Measurements from ENCODE around the gene RPS2. TPM values are rescaled to one million over a fixed set of nuclear protein-coding genes. Genes with fewer than 3 reads are reported as not detected.
A peak's percentile ranks its signal among the peaks of the same experiment; 100 is the strongest.

RPS2 gene
- total and polyA plus RNA-seq, 2 experiments from 2014 or later, result 1,060 to 1,536 TPM

- Histone ChIP-seq H4K20me1 (ENCODE audit: insufficient read depth) (no peaks in the 10 kb centered on the region), H2AFZ (no peak within 1 kb of the TSS), H3K4me2 (ENCODE audit: unreplicated experiment) (no peak within 1 kb of the TSS), H3K27me3 (replicated peaks; ENCODE audit: insufficient read depth) (peaks cover 21% of the 10 kb centered on the region), H3K9ac (no peak within 1 kb of the TSS), H3K9me2 (ENCODE audit: insufficient read depth) (no peaks in the 10 kb centered on the region), H3K4me3 (no peak within 1 kb of the TSS), H3K9me3 (ENCODE audit: low read depth) (no peaks in the 10 kb centered on the region), H3K4me1 (ENCODE audit: insufficient read depth) (no peaks in the 10 kb centered on the region), H3K36me3 (ENCODE audit: low read depth) (no peaks in the 10 kb centered on the region), H3K79me2 (ENCODE audit: insufficient read depth) (peaks cover 9% of the 10 kb centered on the region; the same call in 1 of the 2 replicates), H3K27ac (no peak within 1 kb of the TSS), H3F3A (ENCODE audit: insufficient read depth) (peaks cover 9% of the 10 kb centered on the region)
- 26% methylated on average over 6 of the region's 6 CpGs for WGBS, 2 experiments (ENCODE audit: low coverage in 1 of 2, low lambda C conversion rate in 2 of 2, missing lambda C conversion rate in 2 of 2)
- TF ChIP-seq EZH2phosphoT487 (IDR thresholded peaks at IDR 0.05; ENCODE audit: insufficient read depth, low read depth), result no peak
- TF ChIP-seq EZH2 (IDR thresholded peaks at IDR 0.05; ENCODE audit: insufficient read depth, poor library complexity, severe bottlenecking), result no peak
- in situ Hi-C loops (cut with MboI), result no loop called here
- DNase-seq, result no peak
Observed at GRCh38 chr16:1981398-1981836, 16.8 kb upstream of the RPS2 start, which contains the start of gene NOXO1. NOXO1 (minus strand) TSS chr16:1981469; CDS start chr16:1981179, 290 bp downstream.

GRCh38 chr16:1980770-1981087 is 16.1 kb upstream of the RPS2 start:
- H3K79me2 ChIP-seq (ENCODE audit: insufficient read depth), result peaks cover 8% of the 10 kb centered on the region; the same call in 1 of the 2 replicates
- H3K4me2 ChIP-seq (ENCODE audit: unreplicated experiment), result no peak overlapping the region
- H3K27me3 ChIP-seq (replicated peaks; ENCODE audit: insufficient read depth), result peaks cover 21% of the 10 kb centered on the region
- no peak for DNase-seq
- H3K4me3 ChIP-seq, result no peak overlapping the region
- H3F3A ChIP-seq (ENCODE audit: insufficient read depth), result peaks cover 9% of the 10 kb centered on the region
- no peaks in the 10 kb centered on the region for H4K20me1 ChIP-seq (ENCODE audit: insufficient read depth)
- no peaks in the 10 kb centered on the region for H3K4me1 ChIP-seq (ENCODE audit: insufficient read depth)
- no peaks in the 10 kb centered on the region for H3K9me3 ChIP-seq (ENCODE audit: low read depth)
- H3K36me3 ChIP-seq (ENCODE audit: low read depth), result no peaks in the 10 kb centered on the region; the same call in 1 of the 2 replicates
- no peak overlapping the region for H2AFZ ChIP-seq
- no peak overlapping the region for H3K9ac ChIP-seq
- H3K27ac ChIP-seq, result no peak overlapping the region
- in situ Hi-C loops (cut with MboI), result no loop called here
- TF ChIP-seq EZH2 (IDR thresholded peaks at IDR 0.05; ENCODE audit: insufficient read depth, poor library complexity, severe bottlenecking), result no peak
- no peak for TF ChIP-seq EZH2phosphoT487 (IDR thresholded peaks at IDR 0.05; ENCODE audit: insufficient read depth, low read depth)
- 31 to 35% methylated on average over 16 of the region's 16 CpGs for WGBS, 2 experiments (ENCODE audit: low coverage in 1 of 2, low lambda C conversion rate in 2 of 2, missing lambda C conversion rate in 2 of 2)
- no peaks in the 10 kb centered on the region for H3K9me2 ChIP-seq (ENCODE audit: insufficient read depth)

- Histone ChIP-seq H3K9me3 (ENCODE audit: low read depth) (no peaks in the 10 kb centered on the region), H3K9ac (no peak overlapping the region), H3K4me3 (no peak overlapping the region), H3K9me2 (ENCODE audit: insufficient read depth) (no peaks in the 10 kb centered on the region), H3F3A (ENCODE audit: insufficient read depth) (peaks cover 9% of the 10 kb centered on the region), H3K4me1 (ENCODE audit: insufficient read depth) (no peaks in the 10 kb centered on the region), H3K27ac (no peak overlapping the region), H2AFZ (no peak overlapping the region), H3K79me2 (ENCODE audit: insufficient read depth) (0 out of 2 replicates have a peak, but pooled peaks cover 2% of the 10 kb centered on the region), H4K20me1 (ENCODE audit: insufficient read depth) (no peaks in the 10 kb centered on the region), H3K36me3 (ENCODE audit: low read depth) (no peaks in the 10 kb centered on the region; the same call in 1 of the 2 replicates), H3K4me2 (ENCODE audit: unreplicated experiment) (no peak overlapping the region), H3K27me3 (replicated peaks; ENCODE audit: insufficient read depth) (peaks cover 21% of the 10 kb centered on the region)
- WGBS, 2 experiments (ENCODE audit: low coverage in 1 of 2, low lambda C conversion rate in 2 of 2, missing lambda C conversion rate in 2 of 2), result 11 to 12% methylated on average over 43 to 53 of the region's 53 CpGs
- no peak for TF ChIP-seq EZH2 (IDR thresholded peaks at IDR 0.05; ENCODE audit: insufficient read depth, poor library complexity, severe bottlenecking)
- no peak for TF ChIP-seq EZH2phosphoT487 (IDR thresholded peaks at IDR 0.05; ENCODE audit: insufficient read depth, low read depth)
- peak; percentile 39 for DNase-seq
- in situ Hi-C loops (cut with MboI), result no loop called here
Observed at GRCh38 chr16:1980030-1980769, 15.6 kb upstream of the RPS2 start.

GRCh38 chr16:1979271-1980029 is 14.8 kb upstream of the RPS2 start:
- in situ Hi-C loops (cut with MboI), result no loop called here
- no peaks in the 10 kb centered on the region for H3K79me2 ChIP-seq (ENCODE audit: insufficient read depth)
- H2AFZ ChIP-seq, result no peak overlapping the region
- no peak for DNase-seq
- H3K27me3 ChIP-seq (replicated peaks; ENCODE audit: insufficient read depth), result peaks cover 21% of the 10 kb centered on the region
- H3K4me3 ChIP-seq, result no peak overlapping the region
- H3K4me2 ChIP-seq (ENCODE audit: unreplicated experiment), result no peak overlapping the region
- WGBS, 2 experiments (ENCODE audit: low coverage in 1 of 2, low lambda C conversion rate in 2 of 2, missing lambda C conversion rate in 2 of 2), result 52 to 54% methylated on average over 50 to 70 of the region's 70 CpGs
- no peak overlapping the region for H3K9ac ChIP-seq
- H3K4me1 ChIP-seq (ENCODE audit: insufficient read depth), result no peaks in the 10 kb centered on the region
- H3K27ac ChIP-seq, result no peak overlapping the region
- TF ChIP-seq EZH2 (IDR thresholded peaks at IDR 0.05; ENCODE audit: insufficient read depth, poor library complexity, severe bottlenecking), result no peak
- TF ChIP-seq EZH2phosphoT487 (IDR thresholded peaks at IDR 0.05; ENCODE audit: insufficient read depth, low read depth), result no peak
- H3F3A ChIP-seq (ENCODE audit: insufficient read depth), result peaks cover 9% of the 10 kb centered on the region
- H4K20me1 ChIP-seq (ENCODE audit: insufficient read depth), result no peaks in the 10 kb centered on the region
- no peaks in the 10 kb centered on the region for H3K9me2 ChIP-seq (ENCODE audit: insufficient read depth)
- H3K9me3 ChIP-seq (ENCODE audit: low read depth), result no peaks in the 10 kb centered on the region
- H3K36me3 ChIP-seq (ENCODE audit: low read depth), result no peaks in the 10 kb centered on the region; the same call in 1 of the 2 replicates

All from GM23248 (cell line).